Astrocyte of the spinal cord (primary cell): ENCODE results near the gene NCKAP5.
A peak's percentile ranks its signal among the peaks of the same experiment; 100 is the strongest.
"Not testable (repeated sequence)": the region's sequence is repeated elsewhere in the genome, so short reads cannot be mapped to it uniquely, and the experiment has no call there.

Experiments
- DNase-seq: peaks from one replicate; pipeline ENCODE4 v3.0.0; 2011; ENCODE audit warnings: low read depth, low spot score
- H3K4me3 ChIP-seq: 2 replicates; pipeline ENCODE4 v1.5.1; 2011; ENCODE audit warnings: low read depth, mild to moderate bottlenecking, low read length, moderate library complexity
- in situ Hi-C: cut with HindIII; loops from 2 replicates; pipeline ENCODE4 v1.10.0; 2017; ENCODE audit warnings: low sequenced_read_pairs
- TF ChIP-seq, protein P1 (sequence below): IDR thresholded peaks from 2 replicates; pipeline ENCODE4 v1.5.1; 2012; ENCODE audit warnings: low read depth, mild to moderate bottlenecking, low read length, inconsistent platforms

The NCKAP5 gene

DNA sequence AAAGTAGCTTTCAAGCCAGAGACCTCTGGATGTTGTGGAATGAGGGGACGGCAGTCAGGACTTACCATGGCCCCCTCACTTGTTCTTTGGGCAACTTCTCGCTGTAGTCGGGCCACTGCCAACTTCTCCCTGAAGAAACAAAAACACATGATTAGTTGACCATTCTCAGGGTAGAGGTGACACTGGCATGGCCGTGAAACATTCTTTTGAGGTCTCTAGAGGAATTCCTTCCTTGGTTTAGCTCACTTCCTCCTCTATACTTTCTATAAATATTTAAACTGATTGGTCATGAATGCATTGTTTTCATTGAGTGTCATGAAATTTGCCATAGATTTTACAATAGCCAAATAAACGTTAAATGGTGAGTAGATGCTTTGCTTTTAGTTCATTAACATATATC, 354.6 kb downstream of the NCKAP5 start:
- TF ChIP-seq, protein P1, sequence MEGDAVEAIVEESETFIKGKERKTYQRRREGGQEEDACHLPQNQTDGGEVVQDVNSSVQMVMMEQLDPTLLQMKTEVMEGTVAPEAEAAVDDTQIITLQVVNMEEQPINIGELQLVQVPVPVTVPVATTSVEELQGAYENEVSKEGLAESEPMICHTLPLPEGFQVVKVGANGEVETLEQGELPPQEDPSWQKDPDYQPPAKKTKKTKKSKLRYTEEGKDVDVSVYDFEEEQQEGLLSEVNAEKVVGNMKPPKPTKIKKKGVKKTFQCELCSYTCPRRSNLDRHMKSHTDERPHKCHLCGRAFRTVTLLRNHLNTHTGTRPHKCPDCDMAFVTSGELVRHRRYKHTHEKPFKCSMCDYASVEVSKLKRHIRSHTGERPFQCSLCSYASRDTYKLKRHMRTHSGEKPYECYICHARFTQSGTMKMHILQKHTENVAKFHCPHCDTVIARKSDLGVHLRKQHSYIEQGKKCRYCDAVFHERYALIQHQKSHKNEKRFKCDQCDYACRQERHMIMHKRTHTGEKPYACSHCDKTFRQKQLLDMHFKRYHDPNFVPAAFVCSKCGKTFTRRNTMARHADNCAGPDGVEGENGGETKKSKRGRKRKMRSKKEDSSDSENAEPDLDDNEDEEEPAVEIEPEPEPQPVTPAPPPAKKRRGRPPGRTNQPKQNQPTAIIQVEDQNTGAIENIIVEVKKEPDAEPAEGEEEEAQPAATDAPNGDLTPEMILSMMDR, result no peak
- peak; percentile 4 for DNase-seq
- no peak overlapping the region for H3K4me3 ChIP-seq
- in situ Hi-C loops, result no loop called here

DNA sequence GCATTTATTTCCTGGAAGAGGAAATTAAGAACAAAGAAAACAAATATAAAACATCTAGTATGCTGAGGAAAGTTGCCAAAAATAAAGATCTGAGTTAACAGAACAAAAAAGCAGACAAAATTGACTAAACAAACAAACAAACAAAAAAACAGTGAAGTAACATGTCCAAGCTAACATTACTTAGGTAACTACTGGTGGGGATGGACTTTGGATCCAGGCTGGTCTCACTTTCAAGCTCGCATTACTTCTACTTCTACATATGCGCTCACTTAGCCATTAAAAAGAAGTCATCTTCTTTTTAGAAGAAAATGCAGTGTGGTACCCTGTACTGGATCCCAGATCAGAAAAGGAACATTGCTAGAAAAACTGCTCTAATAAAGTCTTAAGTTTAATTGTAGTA, 358.9 kb downstream of the NCKAP5 start:
- TF ChIP-seq, protein P1, result no peak
- no peak for DNase-seq
- in situ Hi-C loops, result no loop called here
- no peak overlapping the region for H3K4me3 ChIP-seq

DNA sequence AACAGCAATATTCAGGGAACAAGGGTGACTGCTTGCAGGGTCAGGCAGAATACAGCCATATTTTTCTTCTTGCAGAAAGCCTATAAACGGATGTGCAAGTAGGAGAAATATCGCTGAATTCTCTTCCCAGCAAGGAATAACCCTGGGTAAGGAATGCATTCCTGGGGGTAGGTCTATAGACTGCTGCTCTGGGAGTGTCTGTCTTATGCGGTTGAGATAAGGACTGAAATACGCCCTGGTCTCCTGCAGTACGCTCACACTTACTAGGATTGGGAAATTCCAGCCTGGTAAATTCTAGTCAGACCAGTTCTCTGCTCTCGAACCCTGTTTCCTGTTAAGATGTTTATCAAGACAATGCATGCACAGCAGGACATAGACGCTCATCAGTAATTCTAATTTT, 361.6 kb downstream of the NCKAP5 start:
- DNase-seq, H3K4me3 ChIP-seq, in situ Hi-C loops: not testable (repeated sequence)

DNA sequence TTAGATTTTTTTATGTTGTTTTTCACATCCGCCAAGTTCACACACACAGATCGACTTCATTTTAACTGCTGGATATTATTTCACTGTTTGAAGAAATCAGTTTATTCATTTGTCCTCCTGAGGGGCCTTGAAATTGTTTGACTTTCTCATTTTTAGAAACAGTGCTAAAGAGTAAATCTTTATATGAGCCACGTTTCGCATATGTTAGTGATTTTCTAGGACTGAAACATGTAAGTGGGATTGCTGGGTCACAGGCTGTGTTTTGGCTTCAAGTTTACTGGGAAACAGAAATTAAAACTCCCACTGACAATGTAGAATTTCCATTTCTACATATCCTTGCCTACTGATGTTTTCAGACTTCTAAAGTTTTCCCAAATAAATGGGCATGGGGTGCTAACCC, 363.8 kb downstream of the NCKAP5 start:
- H3K4me3 ChIP-seq, result no peak overlapping the region
- no peak for DNase-seq
- TF ChIP-seq, protein P1, result no peak
- in situ Hi-C loops, result no loop called here

DNA sequence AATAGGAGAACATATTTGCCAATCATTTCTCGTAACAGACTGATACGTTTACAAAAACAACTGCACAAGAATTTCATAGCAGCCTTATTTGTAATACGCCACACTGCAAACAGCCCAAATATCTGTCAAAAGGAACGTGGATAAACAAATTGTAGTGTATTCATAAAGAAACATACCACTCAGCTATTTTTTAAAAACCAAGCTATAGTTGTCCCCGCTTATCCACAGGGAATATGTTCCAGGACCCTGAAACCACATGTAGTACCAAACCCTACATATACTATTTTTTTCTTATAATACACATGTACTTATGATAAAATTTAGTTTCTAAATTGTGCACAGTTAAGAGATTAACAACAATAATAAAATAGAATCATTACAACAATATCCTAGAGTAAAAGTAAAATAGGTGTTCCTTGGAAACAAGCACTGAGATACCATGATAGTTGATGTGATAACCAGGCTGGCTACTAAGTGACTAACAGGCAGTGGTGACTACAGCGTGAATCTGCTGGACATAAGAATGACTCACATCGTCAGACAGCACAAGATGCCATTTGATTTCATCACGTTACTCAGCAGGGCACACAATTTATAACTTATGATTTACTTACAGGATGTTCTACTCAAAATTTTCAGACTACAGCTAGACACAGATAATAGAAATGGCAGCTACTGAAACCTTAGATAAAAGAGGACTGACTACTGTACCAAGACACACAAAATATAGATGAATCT, 367.4 kb downstream of the NCKAP5 start:
- in situ Hi-C loops, result no loop called here
- no peak overlapping the region for H3K4me3 ChIP-seq
- TF ChIP-seq, protein P1, result no peak
- DNase-seq, result peak; percentile 90

DNA sequence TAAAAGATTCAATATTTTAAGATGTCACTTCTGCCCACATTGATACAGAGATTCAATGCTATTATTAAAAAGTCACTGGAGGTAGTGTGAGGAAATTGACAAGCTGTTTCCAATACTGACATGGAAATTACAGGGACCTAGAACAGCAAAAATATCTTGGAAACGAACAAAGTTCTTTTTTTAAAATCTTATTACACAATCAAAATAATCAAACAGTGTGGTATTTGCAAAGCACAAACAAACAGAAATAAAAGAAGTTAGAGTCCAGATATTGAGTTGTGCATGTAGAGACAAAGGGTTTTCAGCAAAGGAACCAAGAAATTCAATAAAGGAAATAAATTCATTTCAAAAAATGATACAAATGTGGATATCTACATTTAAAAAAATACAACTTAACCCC, 369.6 kb downstream of the NCKAP5 start:
- in situ Hi-C loops, result no loop called here
- TF ChIP-seq, protein P1, result no peak

DNA sequence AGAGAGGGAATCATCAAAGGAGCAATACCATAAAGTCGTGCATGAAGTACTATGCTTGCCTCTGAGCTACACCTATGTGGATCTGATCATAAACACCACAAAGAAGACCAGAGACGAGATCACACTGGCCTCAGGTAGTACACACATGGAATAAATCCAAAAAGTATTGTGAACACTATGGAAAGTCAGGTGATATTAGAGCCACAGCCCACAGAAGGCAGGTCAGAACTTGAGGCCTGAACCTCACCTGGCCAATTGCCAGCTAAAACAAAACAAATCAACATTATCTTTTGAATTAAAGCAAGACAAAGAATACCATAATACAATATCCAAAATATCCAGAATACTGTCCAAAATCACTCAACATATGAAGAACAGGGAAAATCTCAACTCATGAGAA, 371.1 kb downstream of the NCKAP5 start:
- TF ChIP-seq, protein P1, result no peak
- H3K4me3 ChIP-seq, result no peak overlapping the region
- in situ Hi-C loops, result no loop called here
- no peak for DNase-seq

More for the DNA sequence above, 369.6 kb downstream of the NCKAP5 start:
- no peak for DNase-seq
- no peak overlapping the region for H3K4me3 ChIP-seq
